Measurements from ENCODE around the gene ARHGAP42.

The ARHGAP42 gene

DNA sequence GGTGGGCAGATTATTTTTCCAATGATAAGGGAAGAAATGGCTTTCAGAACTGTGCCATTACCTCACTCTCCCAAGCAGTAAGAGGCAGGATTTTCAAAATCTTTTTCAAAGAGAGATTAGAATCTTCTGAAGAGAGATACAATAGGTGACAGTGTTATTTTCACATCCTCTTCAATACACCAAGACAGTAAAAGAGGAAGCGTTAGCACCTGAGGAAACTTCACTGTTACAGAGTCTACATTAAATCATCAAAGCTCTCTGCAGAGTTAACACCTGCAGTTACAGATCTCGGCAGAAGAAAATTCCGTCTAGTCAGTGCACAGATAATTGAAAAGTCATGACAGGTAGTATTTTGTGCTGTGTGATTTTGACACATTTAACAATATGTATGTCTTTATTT lies 297.6 kb downstream of the ARHGAP42 start:
- no peaks in the 10 kb centered on the region for H3F3A ChIP-seq (ENCODE audit: insufficient read depth, low read length)

GRCh38 chr11:100990931-100991330 lies 303.8 kb downstream of the ARHGAP42 start:
- no peak overlapping the region for H3K4me3 ChIP-seq (ENCODE audit: low read depth, low read length, poor library complexity, severe bottlenecking)
- H3K27ac ChIP-seq (ENCODE audit: low read depth, low read length, poor library complexity, severe bottlenecking), result no peak overlapping the region
- H3K9me2 ChIP-seq (ENCODE audit: low read depth, low read length), result no peaks in the 10 kb centered on the region
- no peaks in the 10 kb centered on the region for H3K4me1 ChIP-seq (ENCODE audit: insufficient read depth, low read length, severe bottlenecking)
- no peaks in the 10 kb centered on the region for H3K9me3 ChIP-seq (ENCODE audit: low read length)
- no peak for TF ChIP-seq EZH2 (IDR thresholded peaks at IDR 0.05; ENCODE audit: borderline replicate concordance, low read length)
- TF ChIP-seq, protein P1, sequence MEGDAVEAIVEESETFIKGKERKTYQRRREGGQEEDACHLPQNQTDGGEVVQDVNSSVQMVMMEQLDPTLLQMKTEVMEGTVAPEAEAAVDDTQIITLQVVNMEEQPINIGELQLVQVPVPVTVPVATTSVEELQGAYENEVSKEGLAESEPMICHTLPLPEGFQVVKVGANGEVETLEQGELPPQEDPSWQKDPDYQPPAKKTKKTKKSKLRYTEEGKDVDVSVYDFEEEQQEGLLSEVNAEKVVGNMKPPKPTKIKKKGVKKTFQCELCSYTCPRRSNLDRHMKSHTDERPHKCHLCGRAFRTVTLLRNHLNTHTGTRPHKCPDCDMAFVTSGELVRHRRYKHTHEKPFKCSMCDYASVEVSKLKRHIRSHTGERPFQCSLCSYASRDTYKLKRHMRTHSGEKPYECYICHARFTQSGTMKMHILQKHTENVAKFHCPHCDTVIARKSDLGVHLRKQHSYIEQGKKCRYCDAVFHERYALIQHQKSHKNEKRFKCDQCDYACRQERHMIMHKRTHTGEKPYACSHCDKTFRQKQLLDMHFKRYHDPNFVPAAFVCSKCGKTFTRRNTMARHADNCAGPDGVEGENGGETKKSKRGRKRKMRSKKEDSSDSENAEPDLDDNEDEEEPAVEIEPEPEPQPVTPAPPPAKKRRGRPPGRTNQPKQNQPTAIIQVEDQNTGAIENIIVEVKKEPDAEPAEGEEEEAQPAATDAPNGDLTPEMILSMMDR (IDR thresholded peaks at IDR 0.05; ENCODE audit: low read length), result no peak
- no peaks in the 10 kb centered on the region for H3F3A ChIP-seq (ENCODE audit: insufficient read depth, low read length)
- no peak overlapping the region for H3K4me2 ChIP-seq (ENCODE audit: low read length)
- H3K79me2 ChIP-seq (ENCODE audit: insufficient read depth, low read length), result no peaks in the 10 kb centered on the region
- no peaks in the 10 kb centered on the region for H4K20me1 ChIP-seq (ENCODE audit: insufficient read depth, low read length)
- H3K36me3 ChIP-seq (ENCODE audit: insufficient read depth, low read length), result no peaks in the 10 kb centered on the region
- no peaks in the 10 kb centered on the region for H3K27me3 ChIP-seq (ENCODE audit: insufficient read depth, low read length)
- no peak overlapping the region for H2AFZ ChIP-seq (ENCODE audit: low read length)
- H3K9ac ChIP-seq (ENCODE audit: low read length), result no peak overlapping the region

More for the DNA sequence above, 297.6 kb downstream of the ARHGAP42 start:
- Histone ChIP-seq H3K36me3 (ENCODE audit: insufficient read depth, low read length) (no peaks in the 10 kb centered on the region), H3K4me1 (ENCODE audit: insufficient read depth, low read length, severe bottlenecking) (peaks cover 4% of the 10 kb centered on the region), H3K9me2 (ENCODE audit: low read depth, low read length) (no peaks in the 10 kb centered on the region), H3K9ac (ENCODE audit: low read length) (no peak overlapping the region), H3K4me3 (ENCODE audit: low read depth, low read length, poor library complexity, severe bottlenecking) (no peak overlapping the region), H3K9me3 (ENCODE audit: low read length) (no peaks in the 10 kb centered on the region), H2AFZ (ENCODE audit: low read length) (no peak overlapping the region), H3K27ac (ENCODE audit: low read depth, low read length, poor library complexity, severe bottlenecking) (no peak overlapping the region), H3K4me2 (ENCODE audit: low read length) (no peak overlapping the region), H3K27me3 (ENCODE audit: insufficient read depth, low read length) (no peaks in the 10 kb centered on the region), H3K79me2 (ENCODE audit: insufficient read depth, low read length) (no peaks in the 10 kb centered on the region), H4K20me1 (ENCODE audit: insufficient read depth, low read length) (no peaks in the 10 kb centered on the region)
- no peak for TF ChIP-seq EZH2 (IDR thresholded peaks at IDR 0.05; ENCODE audit: borderline replicate concordance, low read length)
- TF ChIP-seq, protein P1 (IDR thresholded peaks at IDR 0.05; ENCODE audit: low read length), result no peak

- Histone ChIP-seq H3K9me2 (ENCODE audit: low read depth, low read length) (no peaks in the 10 kb centered on the region), H3K4me3 (ENCODE audit: low read depth, low read length, poor library complexity, severe bottlenecking) (no peak overlapping the region), H2AFZ (ENCODE audit: low read length) (no peak overlapping the region), H4K20me1 (ENCODE audit: insufficient read depth, low read length) (no peaks in the 10 kb centered on the region), H3K9me3 (ENCODE audit: low read length) (no peaks in the 10 kb centered on the region), H3K4me1 (ENCODE audit: insufficient read depth, low read length, severe bottlenecking) (no peaks in the 10 kb centered on the region), H3F3A (ENCODE audit: insufficient read depth, low read length) (no peaks in the 10 kb centered on the region), H3K79me2 (ENCODE audit: insufficient read depth, low read length) (no peaks in the 10 kb centered on the region), H3K4me2 (ENCODE audit: low read length) (no peak overlapping the region), H3K9ac (ENCODE audit: low read length) (no peak overlapping the region), H3K27me3 (ENCODE audit: insufficient read depth, low read length) (no peaks in the 10 kb centered on the region), H3K36me3 (ENCODE audit: insufficient read depth, low read length) (no peaks in the 10 kb centered on the region), H3K27ac (ENCODE audit: low read depth, low read length, poor library complexity, severe bottlenecking) (no peak overlapping the region)
- no peak for TF ChIP-seq EZH2 (IDR thresholded peaks at IDR 0.05; ENCODE audit: borderline replicate concordance, low read length)
- TF ChIP-seq, protein P1 (IDR thresholded peaks at IDR 0.05; ENCODE audit: low read length), result no peak
These were observed 304.5 kb downstream of the ARHGAP42 start for GRCh38 chr11:100991541-100991940.

Measured in OCI-LY1 (cell line).